ENCODE data around the gene MCM3.

DNA sequence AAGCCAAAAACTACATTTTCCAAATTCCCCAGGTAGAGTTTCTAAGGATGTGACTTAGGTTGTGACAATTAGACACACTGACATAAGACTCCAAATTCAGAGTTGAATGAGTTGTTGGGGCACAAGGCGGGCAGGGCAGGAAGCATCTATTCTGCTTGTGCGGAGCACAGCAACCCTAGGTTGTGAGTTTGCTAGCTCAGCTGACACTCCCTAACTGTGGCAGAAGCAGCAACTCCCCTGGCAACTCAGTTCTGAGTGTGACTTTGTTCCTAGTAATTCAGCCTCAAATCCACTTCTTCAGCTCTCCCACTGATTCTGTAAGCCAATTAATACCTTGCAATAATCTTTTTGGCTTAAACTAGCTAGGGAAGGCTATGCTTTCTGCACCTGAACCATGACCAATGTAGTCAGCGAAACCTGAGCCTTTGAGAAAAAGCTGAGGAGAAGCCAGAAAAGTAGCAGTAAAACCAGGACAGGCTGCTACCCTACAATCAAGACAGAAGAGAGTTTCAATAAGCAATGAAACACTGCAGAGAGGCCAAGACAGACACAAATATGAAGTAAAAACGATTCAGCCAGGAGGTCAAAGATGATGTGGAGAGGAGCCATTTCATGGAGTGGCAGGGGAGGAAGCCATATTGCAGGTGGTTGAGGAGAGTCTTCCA is 47.4 kb upstream of the MCM3 start:
- no peak for TF ChIP-seq FOXP2 (optimal IDR thresholded peaks at IDR 0.05; ENCODE audit: control extremely low read depth, extremely low read length, insufficient read depth)
- TF ChIP-seq EZH2 (IDR thresholded peaks at IDR 0.05), result no peak
